Tibial nerve (tissue), 4 donors: Measurements from ENCODE around the gene CSNK2B. TPM values are rescaled to one million over a fixed set of nuclear protein-coding genes. Genes with fewer than 3 reads are reported as not detected.

Experiments
- DNase-seq, 2 donors: peaks; one replicate each; pipeline ENCODE4 v3.0.0-alpha.2; 2019; ENCODE audit warnings: low spot score in 2 of 2
- H3K27ac ChIP-seq, 4 donors: fragments of 200-600 bp; sonication (generic) in 3 of 4; one replicate each; pipeline ENCODE4 v1.5.1; 2017 to 2019; ENCODE audit warnings: mild to moderate bottlenecking in 1 of 4
- H3K27me3 ChIP-seq, 2 donors: fragments of 200-600 bp; sonication (generic) in 1 of 2; one replicate each; pipeline versions ENCODE4 v1.5.1 to v1.6.0; 2017 to 2019
- H3K36me3 ChIP-seq, 3 donors: fragments of 200-600 bp; sonication (generic); one replicate each; pipeline ENCODE4 v1.5.1; 2018 to 2019
- H3K4me1 ChIP-seq, 4 donors: fragments of 200-600 bp; sonication (generic) in 3 of 4; one replicate each; pipeline ENCODE4 v1.5.1; 2017 to 2019
- H3K4me3 ChIP-seq, 4 donors: fragments of 200-600 bp; sonication (generic) in 3 of 4; one replicate each; pipeline ENCODE4 v1.5.1; 2017 to 2019; ENCODE audit warnings: mild to moderate bottlenecking in 1 of 4, moderate library complexity in 1 of 4
- H3K9me3 ChIP-seq, 4 donors: fragments of 200-600 bp; sonication (generic) in 3 of 4; one replicate each; pipeline ENCODE4 v1.5.1; 2017 to 2019
- EP300 ChIP-seq, 2 donors: sonication (generic); formaldehyde crosslinking; IDR thresholded peaks; one replicate each; pipeline ENCODE4 v1.6.1; 2017; ENCODE audit warnings: antibody characterized with exemption in 2 of 2, mild to moderate bottlenecking in 1 of 2
- POLR2A ChIP-seq, 2 donors: fragments of 450-650 bp; IDR thresholded peaks; one replicate each; pipeline ENCODE4 v1.6.1; 2017; ENCODE audit warnings: antibody characterized with exemption in 2 of 2, mild to moderate bottlenecking in 2 of 2, moderate library complexity in 2 of 2
- WGBS, 2 donors: methylation state at CpG; one replicate each; pipeline ENCODE4 v1.1.5; 2018; 5-methylcytosine and 5-hydroxymethylcytosine counted together
- total RNA-seq, 4 donors: library from RNA; depleted of rRNA; stranded (reverse); fragments of >200 nt; gene quantifications; one replicate each; pipeline ENCODE4 v1.1.0, GENCODE V29; 2016
- TF ChIP-seq, protein P1 (sequence below), 5 experiments: fragments of 200-600 bp in 3 of 5; fragments of 450-650 bp in 2 of 5; sonication (generic) in 3 of 5; IDR thresholded peaks; one replicate each; pipeline ENCODE4 v1.5.1; 2016 to 2019; ENCODE audit warnings: antibody characterized with exemption in 5 of 5, mild to moderate bottlenecking in 3 of 5, moderate library complexity in 2 of 5

The CSNK2B gene
- total RNA-seq, 4 donors from 2014 or later: 183 to 207 (median 188) TPM

DNA sequence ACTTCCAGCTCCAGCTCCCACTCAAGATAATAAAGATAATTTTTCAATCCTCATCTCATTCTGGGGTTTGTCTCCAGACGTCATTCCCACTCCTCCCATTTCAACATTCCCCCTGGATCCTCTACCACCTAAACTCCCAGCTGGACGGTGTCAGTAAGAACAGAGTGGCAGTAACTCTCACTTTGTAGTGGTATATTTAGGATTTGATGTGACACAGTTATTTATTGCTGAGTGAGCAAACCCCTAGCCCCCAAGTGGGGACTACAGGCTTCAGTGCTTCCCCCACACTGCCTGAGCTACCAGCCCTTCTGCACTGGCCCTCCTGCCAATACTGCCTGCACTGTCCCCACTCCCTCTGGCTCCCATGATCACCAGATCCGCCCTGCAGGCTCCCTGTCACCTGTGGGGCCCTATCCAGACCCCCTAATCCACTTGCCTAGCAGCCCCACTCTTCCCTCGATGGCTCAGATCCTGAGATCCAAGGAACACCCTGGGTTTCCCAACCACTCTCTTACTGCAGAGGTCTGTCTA, 7.7 kb upstream of the CSNK2B start:
- Histone ChIP-seq H3K27ac (no peak overlapping the region), H3K4me3 (no peak overlapping the region), H3K4me1 (peaks cover 0 to 63% (median 32%) of the 10 kb centered on the region in 4 donors), H3K36me3 (peaks cover 0 to 49% (median 0%) of the 10 kb centered on the region in 3 donors), H3K9me3 (no peaks in the 10 kb centered on the region), H3K27me3 (no peaks in the 10 kb centered on the region)
- TF ChIP-seq EP300 (IDR thresholded peaks at IDR 0.05): no peak
- TF ChIP-seq POLR2A (IDR thresholded peaks at IDR 0.05): no peak
- TF ChIP-seq, protein P1, sequence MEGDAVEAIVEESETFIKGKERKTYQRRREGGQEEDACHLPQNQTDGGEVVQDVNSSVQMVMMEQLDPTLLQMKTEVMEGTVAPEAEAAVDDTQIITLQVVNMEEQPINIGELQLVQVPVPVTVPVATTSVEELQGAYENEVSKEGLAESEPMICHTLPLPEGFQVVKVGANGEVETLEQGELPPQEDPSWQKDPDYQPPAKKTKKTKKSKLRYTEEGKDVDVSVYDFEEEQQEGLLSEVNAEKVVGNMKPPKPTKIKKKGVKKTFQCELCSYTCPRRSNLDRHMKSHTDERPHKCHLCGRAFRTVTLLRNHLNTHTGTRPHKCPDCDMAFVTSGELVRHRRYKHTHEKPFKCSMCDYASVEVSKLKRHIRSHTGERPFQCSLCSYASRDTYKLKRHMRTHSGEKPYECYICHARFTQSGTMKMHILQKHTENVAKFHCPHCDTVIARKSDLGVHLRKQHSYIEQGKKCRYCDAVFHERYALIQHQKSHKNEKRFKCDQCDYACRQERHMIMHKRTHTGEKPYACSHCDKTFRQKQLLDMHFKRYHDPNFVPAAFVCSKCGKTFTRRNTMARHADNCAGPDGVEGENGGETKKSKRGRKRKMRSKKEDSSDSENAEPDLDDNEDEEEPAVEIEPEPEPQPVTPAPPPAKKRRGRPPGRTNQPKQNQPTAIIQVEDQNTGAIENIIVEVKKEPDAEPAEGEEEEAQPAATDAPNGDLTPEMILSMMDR (IDR thresholded peaks at IDR 0.05): no peak
- no peak for DNase-seq
- 73 to 79% methylated on average over 4 of the region's 4 CpGs for WGBS, 2 donors

DNA sequence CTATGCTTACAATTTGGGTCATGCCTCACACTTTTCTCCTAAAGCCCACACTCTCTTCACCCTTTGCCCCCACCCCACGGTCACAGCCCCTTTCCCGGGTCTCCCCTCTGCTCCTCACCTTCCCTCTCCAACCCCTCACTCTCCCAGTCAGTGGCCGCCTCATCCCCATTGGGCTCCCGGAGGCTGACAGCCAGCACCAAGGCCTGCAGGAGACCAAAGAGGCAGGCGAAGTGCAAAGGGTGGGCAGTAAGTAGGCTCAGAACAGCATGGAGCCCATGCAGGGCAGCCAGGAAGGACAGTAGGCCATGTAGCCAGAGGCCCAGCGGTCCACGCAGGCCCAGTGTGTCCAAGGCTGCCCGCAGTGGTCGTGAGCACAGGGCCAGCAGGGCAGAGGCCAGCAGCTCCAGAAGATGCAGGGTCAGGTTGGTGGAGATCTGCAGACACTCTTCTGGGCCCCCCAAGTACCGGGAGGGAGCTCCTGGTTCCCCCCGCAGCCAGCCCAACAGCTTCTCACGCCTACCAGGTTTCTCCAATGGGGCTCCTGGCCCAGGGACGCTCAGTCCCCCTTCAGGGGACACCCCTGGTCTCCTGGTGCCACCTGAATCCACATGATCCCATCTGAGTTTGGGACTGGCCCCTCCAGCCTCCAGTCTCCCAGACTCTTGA, 6.8 kb upstream of the CSNK2B start:
- WGBS, 2 donors: 75% methylated on average over 11 to 13 of the region's 13 CpGs
- Histone ChIP-seq H3K27me3 (no peaks in the 10 kb centered on the region), H3K36me3 (peaks cover 0 to 56% (median 0%) of the 10 kb centered on the region in 3 donors), H3K4me1 (peaks cover 0 to 64% (median 34%) of the 10 kb centered on the region in 4 donors), H3K4me3 (peak overlapping the region; percentile 52 to 81 (median 74)), H3K9me3 (no peaks in the 10 kb centered on the region), H3K27ac (peak overlapping the region in 3 of 4 donors; percentile 81 to 91 (median 89))
- no peak for TF ChIP-seq POLR2A (IDR thresholded peaks at IDR 0.05)
- no peak for TF ChIP-seq EP300 (IDR thresholded peaks at IDR 0.05)
- TF ChIP-seq, protein P1 (IDR thresholded peaks at IDR 0.05): no peak
- no peak for DNase-seq

DNA sequence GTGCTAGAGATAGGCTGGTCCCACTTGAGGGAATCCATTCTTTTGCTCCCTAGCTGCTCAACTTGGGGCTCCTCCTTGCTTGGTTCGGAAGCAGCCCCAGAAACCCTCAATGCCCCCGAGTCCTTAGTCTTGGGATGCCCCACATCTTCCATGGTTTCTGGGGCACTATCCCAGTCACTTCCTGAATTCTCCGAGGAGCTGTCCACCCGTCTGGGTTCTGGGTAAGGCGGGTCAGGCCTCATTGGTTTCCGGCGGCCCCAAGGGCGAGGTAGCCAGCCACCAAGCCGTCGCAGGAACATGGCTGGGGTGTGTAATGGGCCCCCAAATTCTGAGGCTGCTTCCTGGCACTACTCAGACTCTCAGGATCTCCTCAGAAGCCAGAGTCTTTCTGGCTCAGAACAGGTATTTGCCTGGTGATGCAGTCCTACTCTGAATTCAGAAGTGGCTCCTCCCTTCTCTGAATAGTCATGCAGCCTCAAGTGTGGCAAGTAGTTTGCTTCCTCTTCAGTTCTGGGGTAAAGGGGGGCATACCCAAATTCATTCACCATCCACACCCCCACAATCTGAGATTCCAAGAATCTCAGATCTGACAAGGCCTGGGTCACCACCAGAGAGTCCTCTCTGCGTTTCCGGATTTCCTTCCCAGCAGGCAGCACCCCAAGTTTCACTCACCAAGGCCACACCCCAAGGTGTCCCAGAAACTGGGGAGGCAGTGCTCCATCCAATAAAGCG, 6.1 kb upstream of the CSNK2B start:
- no peak for DNase-seq
- Histone ChIP-seq H3K36me3 (peaks cover 0 to 56% (median 0%) of the 10 kb centered on the region in 3 donors), H3K9me3 (no peaks in the 10 kb centered on the region), H3K27me3 (no peaks in the 10 kb centered on the region), H3K4me1 (peaks cover 0 to 67% (median 36%) of the 10 kb centered on the region in 4 donors), H3K4me3 (peak overlapping the region; percentile 52 to 81 (median 74)), H3K27ac (peak overlapping the region; percentile 73 to 91 (median 85))
- TF ChIP-seq EP300 (IDR thresholded peaks at IDR 0.05) (no peak), POLR2A (IDR thresholded peaks at IDR 0.05) (no peak)
- TF ChIP-seq, protein P1 (IDR thresholded peaks at IDR 0.05): no peak
- 13 to 20% methylated on average over 10 to 11 of the region's 13 CpGs for WGBS, 2 donors

DNA sequence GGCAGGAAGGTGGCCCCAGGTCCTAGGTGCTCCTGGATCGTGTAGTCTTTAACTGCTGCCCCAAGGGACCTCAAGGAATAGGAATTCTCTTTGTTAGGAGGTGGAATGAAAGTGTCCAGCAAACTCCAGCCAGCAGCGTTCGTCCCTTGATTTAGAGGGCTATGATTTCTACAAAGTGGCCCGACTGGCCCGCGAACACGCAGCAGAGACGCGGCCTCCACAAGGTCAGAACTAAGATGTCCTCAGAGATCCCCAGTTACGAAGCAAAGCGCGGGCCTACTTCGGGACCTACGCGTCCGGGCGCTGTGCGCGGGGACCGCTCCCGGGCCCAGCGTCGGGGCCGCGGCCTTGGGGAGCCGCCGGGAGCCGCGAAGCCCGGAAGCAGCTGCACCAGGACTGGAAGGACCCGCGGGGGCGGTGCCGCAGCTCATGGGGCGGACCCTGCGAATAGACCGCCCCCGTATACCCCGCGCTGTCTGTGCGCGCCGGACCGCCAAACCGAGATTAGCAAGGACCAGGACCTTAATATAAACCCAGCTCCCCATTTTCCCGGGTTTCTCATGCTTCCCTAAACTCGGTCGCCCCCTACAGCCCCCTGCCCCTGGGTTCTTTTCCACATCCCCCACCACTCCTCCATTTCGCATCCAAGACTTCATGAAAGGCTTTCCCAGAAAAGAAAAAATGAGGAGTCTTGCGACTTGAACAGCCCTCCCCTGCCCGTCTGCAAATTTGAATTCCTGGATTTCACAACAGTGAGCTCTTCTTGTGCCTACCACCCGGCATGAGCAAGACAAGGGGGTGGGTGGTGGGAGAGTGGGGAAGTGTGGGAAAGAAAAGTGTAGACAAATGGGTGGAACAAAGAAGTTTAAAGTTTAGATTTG, 5.3 kb upstream of the CSNK2B start, which contains the start of gene C6orf47:
Gene C6orf47, minus strand, starts transcription at position 398 of the 881 bp plus-strand sequence. CDS start 831 bp downstream, outside the sequence.
- H3K36me3 ChIP-seq: peaks cover 0 to 54% (median 0%) of the 10 kb centered on the region in 3 donors
- no peaks in the 10 kb centered on the region for H3K9me3 ChIP-seq
- H3K4me3 ChIP-seq: peak within 1 kb of the TSS; percentile 52 to 81 (median 74)
- peak within 1 kb of the TSS; percentile 73 to 91 (median 85) for H3K27ac ChIP-seq
- TF ChIP-seq POLR2A (IDR thresholded peaks at IDR 0.05): peak in 1 of 2 donors; percentile 72
- TF ChIP-seq, protein P1 (IDR thresholded peaks at IDR 0.05): peak in 1 of 5 experiments; percentile 14
- TF ChIP-seq EP300 (IDR thresholded peaks at IDR 0.05): peak in 1 of 2 donors; percentile 79
- 1 to 4% methylated on average over 18 to 35 of the region's 52 CpGs for WGBS, 2 donors
- peak; percentile 75 for DNase-seq
- no peaks in the 10 kb centered on the region for H3K27me3 ChIP-seq
- peaks cover 0 to 67% (median 36%) of the 10 kb centered on the region in 4 donors for H3K4me1 ChIP-seq
